PC-3 (cell line): ENCODE results near the gene GPC6. TPM values are rescaled to one million over a fixed set of nuclear protein-coding genes. Genes with fewer than 3 reads are reported as not detected.

Experiments
- ATAC-seq: fragments of 200-7000 bp; cut with Tn5 transposase; 2 replicates; pipeline ENCODE4 v1.9.1; 2020; ENCODE audit warnings: mild to moderate bottlenecking, moderate library complexity
- BruUV-seq: library from RNA; stranded (reverse); fragments of 400-500 nt; replicated peaks from 2 replicates; lab custom pipeline; 2021; lab: Mats Ljungman, UMichigan
- CTCF ChIA-PET: fragments of 300-600 bp; sonication (Branson Sonifier 250); formaldehyde crosslinking; loops from one replicate; lab custom pipeline; 2022; ENCODE audit warnings: antibody characterized with exemption; lab: Charles Lee
- POLR2A ChIA-PET: fragments of 300-600 bp; sonication (Branson Sonifier 250); formaldehyde crosslinking; loops from one replicate; lab custom pipeline; 2022; ENCODE audit warnings: antibody characterized with exemption; ENCODE audit not compliant: unreplicated experiment; lab: Charles Lee
- DNase-seq: peaks from one replicate; pipeline ENCODE4 v3.0.0-alpha.2; 2015
- H2AFZ ChIP-seq: fragments of 300-600 bp; sonication (generic); 2 replicates; pipeline ENCODE4 v1.6.0; 2016; ENCODE audit warnings: antibody characterized with exemption, low read length
- H3F3A ChIP-seq: fragments of 300-600 bp; sonication (generic); one replicate; pipeline ENCODE4 v1.6.0; 2017; ENCODE audit warnings: antibody characterized with exemption, low read length, control low read depth, mild to moderate bottlenecking; ENCODE audit not compliant: unreplicated experiment
- H3K27ac ChIP-seq: fragments of 300-600 bp; sonication (generic); 2 replicates; pipeline ENCODE4 v1.5.1; 2016; ENCODE audit warnings: mild to moderate bottlenecking, low read length
- H3K27me3 ChIP-seq: fragments of 300-600 bp; sonication (generic); 2 replicates; pipeline ENCODE4 v1.6.1; 2016; ENCODE audit warnings: low read length, mixed read lengths
- H3K36me3 ChIP-seq: fragments of 300-600 bp; sonication (generic); 2 replicates; pipeline ENCODE4 v1.6.1; 2016; ENCODE audit warnings: low read depth, mixed run types, low read length, mixed read lengths
- H3K4me1 ChIP-seq: fragments of 300-600 bp; sonication (generic); 2 replicates; pipeline ENCODE4 v1.5.1; 2016; ENCODE audit warnings: low read length; ENCODE audit not compliant: insufficient read depth
- H3K4me2 ChIP-seq: fragments of 300-600 bp; sonication (generic); 2 replicates; pipeline ENCODE4 v1.6.0; 2016; ENCODE audit warnings: low read length
- H3K4me3 ChIP-seq: fragments of 300-600 bp; sonication (generic); 2 replicates; pipeline ENCODE4 v1.5.1; 2016; ENCODE audit warnings: mild to moderate bottlenecking, low read length, mixed read lengths
- H3K79me2 ChIP-seq: fragments of 300-600 bp; sonication (generic); 2 replicates; pipeline ENCODE4 v1.6.1; 2017; ENCODE audit warnings: low read length, mixed read lengths
- H3K9ac ChIP-seq: fragments of 300-600 bp; sonication (generic); 2 replicates; pipeline ENCODE4 v1.6.0; 2016; ENCODE audit warnings: mild to moderate bottlenecking, low read length
- H3K9me2 ChIP-seq: fragments of 300-600 bp; sonication (generic); replicated peaks from 2 replicates; pipeline ENCODE4 v1.6.1; 2016; ENCODE audit warnings: mixed run types, low read length, mixed read lengths
- H3K9me3 ChIP-seq: fragments of 300-600 bp; sonication (generic); 2 replicates; pipeline ENCODE4 v1.6.1; 2016; ENCODE audit warnings: low read length, mixed read lengths
- H4K20me1 ChIP-seq: fragments of 300-600 bp; sonication (generic); 2 replicates; pipeline ENCODE4 v1.6.1; 2016; ENCODE audit warnings: low read length, mixed read lengths
- CTCF ChIP-seq: fragments of 300-600 bp; sonication (generic); conservative IDR thresholded peaks from 2 replicates; pipeline ENCODE4 v1.5.1; 2017; ENCODE audit warnings: antibody characterized with exemption, low read depth, mild to moderate bottlenecking, low read length
- EZH2 ChIP-seq: fragments of 300-600 bp; sonication (generic); IDR thresholded peaks from one replicate; pipeline ENCODE4 v1.6.1; 2017; ENCODE audit warnings: antibody characterized with exemption, mild to moderate bottlenecking, low read length; ENCODE audit not compliant: unreplicated experiment
- EZH2phosphoT487 ChIP-seq: fragments of 300-600 bp; sonication (generic); IDR thresholded peaks from 2 replicates; pipeline ENCODE4 v1.6.1; 2018; ENCODE audit warnings: mild to moderate bottlenecking, antibody characterized with exemption, low read length, borderline replicate concordance
- intact Hi-C: fragments of 100-400 bp; cut with micrococcal nuclease; formaldehyde crosslinking; loops from 2 replicates; pipeline ENCODE4 v1.9.0; 2023
- total RNA-seq: library from RNA; depleted of rRNA; stranded (reverse); fragments of >200 nt; gene quantifications from 2 replicates; pipeline ENCODE4 v1.2.3, GENCODE V29; 2014

The GPC6 gene
- total RNA-seq, 1 experiment from 2014 or later: 3.5 TPM

DNA sequence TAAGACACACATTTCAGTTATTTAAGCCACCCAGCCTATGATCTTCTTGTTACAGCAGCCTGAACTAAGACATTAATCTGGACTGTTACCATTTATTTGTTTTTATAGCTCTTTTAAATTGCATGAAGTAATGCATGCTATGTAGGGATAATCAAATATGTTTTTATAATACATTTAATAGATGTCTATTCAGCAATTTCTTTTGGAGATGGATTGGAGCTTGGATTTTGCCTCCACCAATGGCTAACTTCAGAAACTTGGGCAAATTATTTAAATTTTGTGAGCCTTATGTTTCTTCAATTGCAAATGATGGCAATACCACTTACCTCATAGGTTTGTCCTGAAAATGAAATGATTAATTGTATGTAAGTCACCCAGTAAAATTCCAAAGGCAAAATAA, 288.7 kb downstream of the GPC6 start:
- Histone ChIP-seq H3K9me2 (no peaks in the 10 kb centered on the region), H3K4me2 (no peak overlapping the region), H2AFZ (no peak overlapping the region), H3K4me3 (no peak overlapping the region), H3K27ac (no peak overlapping the region), H3K9ac (no peak overlapping the region), H3K9me3 (no peaks in the 10 kb centered on the region), H3K79me2 (no peaks in the 10 kb centered on the region), H3K27me3 (no peaks in the 10 kb centered on the region), H3K36me3 (no peaks in the 10 kb centered on the region), H3F3A (no peaks in the 10 kb centered on the region), H3K4me1 (no peaks in the 10 kb centered on the region), H4K20me1 (no peaks in the 10 kb centered on the region)
- intact Hi-C loops: no loop called here
- BruUV-seq: no TSS peak
- ChIA-PET CTCF (no interaction called here), POLR2A (no interaction called here)
- DNase-seq (no peak), ATAC-seq (no peak)
- TF ChIP-seq EZH2 (no peak), CTCF (no peak), EZH2phosphoT487 (no peak)

DNA sequence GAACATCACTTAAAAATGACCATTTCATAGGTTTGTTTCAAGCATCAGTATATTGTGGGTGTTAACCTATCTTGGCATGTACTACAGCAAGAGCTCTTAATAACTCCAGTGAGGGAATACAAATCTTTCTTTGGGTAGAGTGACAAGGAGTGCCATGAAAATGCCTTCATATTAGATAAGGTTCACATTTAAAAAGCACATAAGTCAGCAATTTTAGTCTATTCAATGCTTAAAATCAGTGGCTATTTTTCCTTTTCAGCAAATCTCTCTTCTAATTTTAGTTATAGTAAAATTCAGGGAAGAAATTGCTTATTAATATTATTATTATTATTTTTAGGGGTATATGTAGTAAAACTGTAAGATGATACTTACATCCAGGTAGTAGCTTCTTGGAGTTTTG, 291.1 kb downstream of the GPC6 start:
- Histone ChIP-seq H3K4me3 (no peak overlapping the region), H3F3A (no peaks in the 10 kb centered on the region), H3K27ac (no peak overlapping the region), H3K9me3 (no peaks in the 10 kb centered on the region), H2AFZ (no peak overlapping the region), H3K27me3 (no peaks in the 10 kb centered on the region), H4K20me1 (no peaks in the 10 kb centered on the region), H3K9ac (no peak overlapping the region), H3K4me1 (no peaks in the 10 kb centered on the region), H3K4me2 (no peak overlapping the region), H3K9me2 (no peaks in the 10 kb centered on the region), H3K79me2 (no peaks in the 10 kb centered on the region), H3K36me3 (no peaks in the 10 kb centered on the region)
- ChIA-PET POLR2A (no interaction called here), CTCF (no interaction called here)
- no peak for DNase-seq
- BruUV-seq: no TSS peak
- TF ChIP-seq CTCF: no peak
- no peak for TF ChIP-seq EZH2
- no peak for TF ChIP-seq EZH2phosphoT487
- intact Hi-C loops: no loop called here
- no peak for ATAC-seq

DNA sequence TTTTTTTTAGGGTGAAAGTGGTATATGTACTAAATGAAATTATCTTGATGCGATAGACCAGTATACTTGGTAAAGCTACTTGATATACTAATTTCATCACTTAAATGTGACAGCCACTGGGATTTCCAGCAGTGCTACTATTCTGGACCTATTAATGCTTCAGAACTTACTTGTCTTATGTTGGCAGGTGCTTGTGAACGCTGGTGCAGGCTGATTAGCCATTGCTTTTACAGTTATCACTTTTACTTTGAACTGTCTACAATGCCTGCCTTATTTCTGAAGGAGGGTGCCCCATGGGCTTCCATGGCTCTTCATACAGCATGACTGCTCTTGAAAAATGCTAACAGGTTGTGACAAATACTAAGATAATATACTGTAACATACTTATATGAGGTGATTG, 294.7 kb downstream of the GPC6 start:
- H3K27ac ChIP-seq: no peak overlapping the region
- no peak overlapping the region for H2AFZ ChIP-seq
- no peak overlapping the region for H3K9ac ChIP-seq
- ATAC-seq: no peak
- no peaks in the 10 kb centered on the region for H3K27me3 ChIP-seq
- TF ChIP-seq EZH2 (no peak), EZH2phosphoT487 (no peak), CTCF (no peak)
- no peaks in the 10 kb centered on the region for H3K4me1 ChIP-seq
- CTCF ChIA-PET: no interaction called here
- DNase-seq: no peak
- no peaks in the 10 kb centered on the region for H3K36me3 ChIP-seq
- no peaks in the 10 kb centered on the region for H3F3A ChIP-seq
- no peak overlapping the region for H3K4me3 ChIP-seq
- no peaks in the 10 kb centered on the region for H3K79me2 ChIP-seq
- no TSS peak for BruUV-seq
- H4K20me1 ChIP-seq: no peaks in the 10 kb centered on the region
- intact Hi-C loops: no loop called here
- POLR2A ChIA-PET: no interaction called here
- H3K9me3 ChIP-seq: no peaks in the 10 kb centered on the region
- no peaks in the 10 kb centered on the region for H3K9me2 ChIP-seq
- H3K4me2 ChIP-seq: no peak overlapping the region
